Thoracic aorta (tissue), 2 donors: Measurements from ENCODE around the gene SOCS3. TPM values are rescaled to one million over a fixed set of nuclear protein-coding genes. Genes with fewer than 3 reads are reported as not detected.
A peak's percentile ranks its signal among the peaks of the same experiment; 100 is the strongest.
"Not testable (repeated sequence)": the region's sequence is repeated elsewhere in the genome, so short reads cannot be mapped to it uniquely, and the experiment has no call there.

Experiments
- ATAC-seq: fragments of 150-250 bp; one replicate; pipeline ENCODE4 v1.8.0; 2017; ENCODE audit warnings: low read depth; ENCODE audit not compliant: insufficient number of reproducible peaks, low FRiP score
- DNase-seq: peaks from one replicate; pipeline ENCODE4 v3.0.0-alpha.2; 2020; ENCODE audit warnings: low spot score
- H3K27ac ChIP-seq, 2 donors: fragments of 200-600 bp; sonication (generic); 1 replicate in 1 of 2; 2 replicates in 1 of 2; pipeline ENCODE4 v1.5.1; 2016; ENCODE audit warnings: mild to moderate bottlenecking in 2 of 2, moderate library complexity in 2 of 2
- H3K27me3 ChIP-seq: fragments of 200-600 bp; sonication (generic); replicated peaks from 2 replicates; pipeline ENCODE4 v1.6.0; 2016; ENCODE audit warnings: mild to moderate bottlenecking; ENCODE audit not compliant: insufficient read depth
- H3K36me3 ChIP-seq: fragments of 200-600 bp; sonication (generic); one replicate; pipeline ENCODE4 v1.5.1; 2016
- H3K4me1 ChIP-seq, 2 donors: fragments of 200-600 bp; sonication (generic); 1 replicate in 1 of 2; 2 replicates in 1 of 2; pipeline versions ENCODE4 v1.5.1 to v1.6.0; 2016; ENCODE audit warnings: low read depth in 2 of 2, mild to moderate bottlenecking in 1 of 2; ENCODE audit not compliant: control insufficient read depth in 1 of 2
- H3K4me3 ChIP-seq: fragments of 200-600 bp; sonication (generic); 2 replicates; pipeline ENCODE4 v1.5.1; 2016; ENCODE audit warnings: mild to moderate bottlenecking
- H3K9me3 ChIP-seq: fragments of 200-600 bp; sonication (generic); 2 replicates; pipeline ENCODE4 v1.5.1; 2016
- CTCF ChIP-seq: fragments of 200-600 bp; sonication (generic); IDR thresholded peaks from one replicate; pipeline ENCODE4 v1.5.1; 2019; ENCODE audit warnings: antibody characterized with exemption
- total RNA-seq, 2 donors: library from RNA; depleted of rRNA; stranded (reverse); fragments of >200 nt; gene quantifications; one replicate each; pipeline versions ENCODE4 v1.1.0 to v1.2.3, GENCODE V29; 2016

The SOCS3 gene
- total RNA-seq, 2 donors from 2014 or later: 313 to 361 TPM

DNA sequence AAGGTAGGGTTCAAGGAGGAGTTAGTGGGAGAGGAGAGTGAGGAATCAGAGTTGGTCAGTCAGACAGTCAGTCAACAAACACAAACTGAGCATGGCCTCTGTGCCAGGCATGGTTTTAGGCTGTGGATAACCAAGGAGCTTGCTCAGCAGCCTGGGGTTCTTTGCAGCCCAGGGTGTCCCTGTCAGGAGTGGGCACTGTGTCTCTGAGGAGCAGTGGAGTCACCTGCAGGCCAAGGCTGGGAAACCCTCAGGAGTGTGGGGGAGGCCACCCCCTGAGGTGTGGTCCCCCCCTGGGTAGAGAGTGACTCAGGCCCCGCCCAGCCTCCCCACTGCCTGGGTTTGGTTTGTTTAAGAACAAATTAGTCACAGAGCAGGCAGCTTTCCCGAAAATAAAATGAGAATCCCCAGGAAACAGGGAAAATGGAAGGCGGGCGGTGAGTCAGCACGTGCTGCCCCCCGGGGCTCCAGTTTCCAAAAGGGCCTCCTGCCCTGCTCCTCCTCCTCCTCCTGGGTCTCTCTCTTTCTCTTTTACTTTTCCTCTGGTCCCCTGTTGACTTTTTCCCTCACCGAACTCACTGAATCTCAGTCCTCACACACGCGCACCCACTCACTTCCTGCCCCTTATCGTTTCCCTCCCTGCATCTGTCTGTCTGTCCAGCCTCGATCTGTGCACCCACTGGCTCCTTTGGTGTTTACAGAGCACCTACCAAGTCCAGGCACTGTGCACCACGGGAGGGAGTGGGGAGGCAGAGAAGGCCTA is 44.3 kb downstream of the SOCS3 start:
- no peaks in the 10 kb centered on the region for H3K9me3 ChIP-seq
- H3K27me3 ChIP-seq: no peaks in the 10 kb centered on the region
- peak overlapping the region; percentile 61 to 85 for H3K27ac ChIP-seq
- DNase-seq (peak; percentile 84), ATAC-seq (peak; percentile 49)
- no peak for TF ChIP-seq CTCF
- H3K36me3 ChIP-seq: no peaks in the 10 kb centered on the region
- H3K4me1 ChIP-seq: peaks cover 25 to 33% of the 10 kb centered on the region in 2 donors
- H3K4me3 ChIP-seq: peak overlapping the region; percentile 56

- Histone ChIP-seq H3K9me3 (no peaks in the 10 kb centered on the region), H3K36me3 (no peaks in the 10 kb centered on the region), H3K27ac (peak overlapping the region; percentile 61 to 85), H3K4me3 (peak overlapping the region; percentile 80), H3K4me1 (peaks cover 25 to 33% of the 10 kb centered on the region in 2 donors), H3K27me3 (no peaks in the 10 kb centered on the region)
- no peak for TF ChIP-seq CTCF
- DNase-seq (no peak), ATAC-seq (no peak)
Measured at GRCh38 chr17:78314683-78315354, 45.1 kb downstream of the SOCS3 start.

- DNase-seq: no peak
- Histone ChIP-seq H3K4me3 (peak overlapping the region; percentile 80), H3K9me3 (no peaks in the 10 kb centered on the region), H3K4me1 (peaks cover 25 to 33% of the 10 kb centered on the region in 2 donors), H3K36me3 (no peaks in the 10 kb centered on the region), H3K27me3 (no peaks in the 10 kb centered on the region), H3K27ac (peak overlapping the region in 1 of 2 donors; percentile 85)
- ATAC-seq: peak; percentile 31
- no peak for TF ChIP-seq CTCF
Measured at GRCh38 chr17:78313735-78314648, 45.9 kb downstream of the SOCS3 start.

GRCh38 chr17:78309659-78310255 is 50.1 kb downstream of the SOCS3 start:
- not testable (repeated sequence) for ATAC-seq, H3K9me3 ChIP-seq, H3K27me3 ChIP-seq, H3K27ac ChIP-seq, DNase-seq, H3K4me3 ChIP-seq, H3K36me3 ChIP-seq
- peaks cover 6 to 12% of the 10 kb centered on the region in 2 donors for H3K4me1 ChIP-seq

DNA sequence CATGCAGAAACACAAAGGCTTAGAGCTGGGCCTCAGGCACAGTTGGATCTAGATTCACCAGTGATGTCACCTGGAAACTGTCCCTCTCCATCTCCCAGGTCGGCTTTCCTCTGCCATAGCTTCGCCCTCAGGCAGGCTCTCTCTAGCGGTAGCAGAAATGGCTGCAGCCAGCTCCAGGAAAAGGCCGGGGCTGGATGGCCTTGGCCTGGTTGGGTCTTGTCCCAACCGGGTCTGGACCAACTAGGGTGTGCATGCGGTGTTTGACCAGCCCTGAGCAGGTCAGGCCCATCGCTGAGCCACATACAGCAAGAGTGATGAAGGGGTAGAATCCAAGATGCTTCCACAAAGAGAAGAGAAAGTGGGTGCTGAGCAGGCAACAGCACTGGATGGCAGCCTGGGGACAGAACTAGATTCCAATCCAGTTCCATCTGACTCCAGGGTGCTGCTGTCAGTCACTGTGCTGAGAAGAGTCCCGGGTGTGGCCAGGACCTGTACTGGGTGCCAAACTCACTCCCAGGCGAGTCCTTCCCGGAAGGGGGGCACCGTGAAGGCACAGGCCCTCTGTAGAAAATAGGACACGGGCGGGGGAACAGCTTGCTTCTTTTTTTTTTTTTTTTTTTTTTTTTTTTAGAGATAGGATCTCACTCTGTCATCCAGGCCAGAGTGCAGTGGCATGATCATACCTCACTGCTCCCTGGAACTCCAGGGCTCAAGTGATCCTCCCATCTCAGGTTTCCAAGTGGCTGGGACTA is 51.8 kb downstream of the SOCS3 start:
- Histone ChIP-seq H3K4me1 (no peaks in the 10 kb centered on the region), H3K4me3 (no peak overlapping the region), H3K27ac (no peak overlapping the region), H3K9me3 (no peaks in the 10 kb centered on the region), H3K27me3 (no peaks in the 10 kb centered on the region), H3K36me3 (no peaks in the 10 kb centered on the region)
- no peak for TF ChIP-seq CTCF
- DNase-seq: no peak
- no peak for ATAC-seq
